Measurements from ENCODE around the gene ADCY3. TPM values are rescaled to one million over a fixed set of nuclear protein-coding genes. Genes with fewer than 3 reads are reported as not detected.

Gene ADCY3
- total RNA-seq, 1 experiment from 2014 or later: 71.1 TPM

DNA sequence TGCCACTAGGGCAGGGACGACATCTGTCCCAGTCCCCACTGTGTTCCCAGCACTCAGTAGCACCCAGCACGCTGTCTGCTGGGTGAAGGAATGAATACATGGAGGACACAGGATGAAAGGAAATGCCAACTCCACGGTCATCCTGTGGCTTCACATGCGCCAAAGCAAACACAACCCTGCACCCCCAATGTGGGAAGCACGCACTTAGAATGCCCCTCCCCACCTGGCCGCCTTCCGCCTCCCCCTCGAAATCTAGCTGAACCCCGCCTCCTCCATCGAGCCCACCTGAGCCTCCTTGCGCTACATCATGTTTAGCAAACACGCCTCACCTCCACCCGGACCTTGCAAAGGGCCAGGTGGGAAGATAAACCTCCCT lies 33.9 kb downstream of the ADCY3 start:
- H3K4me1 ChIP-seq (ENCODE audit: control insufficient read depth in 1 of 2, insufficient read depth in 2 of 2, low read length in 2 of 2): no peaks in the 10 kb centered on the region
- no peak overlapping the region for H2AFZ ChIP-seq (ENCODE audit: low read depth, low read length, poor library complexity, severe bottlenecking)
- H3K9me3 ChIP-seq (ENCODE audit: control insufficient read depth in 1 of 2, insufficient read depth in 1 of 2, low read depth in 1 of 2, low read length in 2 of 2): no peaks in the 10 kb centered on the region
- intact Hi-C loops (cut with micrococcal nuclease): no loop called here
- peaks cover 15% of the 10 kb centered on the region; the same call in 1 of the 2 replicates for H3K79me2 ChIP-seq (ENCODE audit: insufficient read depth, low read length)
- no peak overlapping the region for H3K27ac ChIP-seq (ENCODE audit: low read depth, low read length)
- no peak for ATAC-seq
- H3K27me3 ChIP-seq (ENCODE audit: insufficient read depth, low read length): no peaks in the 10 kb centered on the region
- no peak overlapping the region for H3K4me2 ChIP-seq (ENCODE audit: low read length)
- BruUV-seq (replicated peaks): no TSS peak
- no peak for DNase-seq (ENCODE audit: low read depth, low spot score)
- peaks cover 0 to 5% of the 10 kb centered on the region in 2 experiments; a peak in 1 of 4 replicates for H3K36me3 ChIP-seq (ENCODE audit: control insufficient read depth in 1 of 2, insufficient read depth in 2 of 2, low read length in 2 of 2)
- H4K20me1 ChIP-seq (ENCODE audit: insufficient read depth): no peaks in the 10 kb centered on the region
- H3K9me2 ChIP-seq (ENCODE audit: insufficient read depth): no peaks in the 10 kb centered on the region
- TF ChIP-seq ELF1 (IDR thresholded peaks at IDR 0.05; ENCODE audit: borderline replicate concordance, low read depth) (no peak), FOSL1 (IDR thresholded peaks at IDR 0.05; ENCODE audit: low read depth) (no peak), CEBPB (IDR thresholded peaks at IDR 0.05; ENCODE audit: low read depth) (no peak), JUND (IDR thresholded peaks at IDR 0.05) (no peak)
- TF ChIP-seq, protein P1, sequence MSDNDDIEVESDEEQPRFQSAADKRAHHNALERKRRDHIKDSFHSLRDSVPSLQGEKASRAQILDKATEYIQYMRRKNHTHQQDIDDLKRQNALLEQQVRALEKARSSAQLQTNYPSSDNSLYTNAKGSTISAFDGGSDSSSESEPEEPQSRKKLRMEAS (IDR thresholded peaks at IDR 0.05): no peak
- H3K9ac ChIP-seq (ENCODE audit: low read length): no peak overlapping the region
- no peak overlapping the region for H3K4me3 ChIP-seq (replicated peaks in 1 of 2; ENCODE audit: low read depth in 1 of 2, low read length in 2 of 2)
- RAD21 ChIA-PET (ENCODE audit: low non-redundant PET in 1 of 2, low total read pairs in 2 of 2, uncharacterized antibody in 2 of 2, unreplicated experiment in 2 of 2): no interaction called here
- CTCF ChIA-PET: no interaction called here
- POLR2A ChIA-PET: no interaction called here

DNA sequence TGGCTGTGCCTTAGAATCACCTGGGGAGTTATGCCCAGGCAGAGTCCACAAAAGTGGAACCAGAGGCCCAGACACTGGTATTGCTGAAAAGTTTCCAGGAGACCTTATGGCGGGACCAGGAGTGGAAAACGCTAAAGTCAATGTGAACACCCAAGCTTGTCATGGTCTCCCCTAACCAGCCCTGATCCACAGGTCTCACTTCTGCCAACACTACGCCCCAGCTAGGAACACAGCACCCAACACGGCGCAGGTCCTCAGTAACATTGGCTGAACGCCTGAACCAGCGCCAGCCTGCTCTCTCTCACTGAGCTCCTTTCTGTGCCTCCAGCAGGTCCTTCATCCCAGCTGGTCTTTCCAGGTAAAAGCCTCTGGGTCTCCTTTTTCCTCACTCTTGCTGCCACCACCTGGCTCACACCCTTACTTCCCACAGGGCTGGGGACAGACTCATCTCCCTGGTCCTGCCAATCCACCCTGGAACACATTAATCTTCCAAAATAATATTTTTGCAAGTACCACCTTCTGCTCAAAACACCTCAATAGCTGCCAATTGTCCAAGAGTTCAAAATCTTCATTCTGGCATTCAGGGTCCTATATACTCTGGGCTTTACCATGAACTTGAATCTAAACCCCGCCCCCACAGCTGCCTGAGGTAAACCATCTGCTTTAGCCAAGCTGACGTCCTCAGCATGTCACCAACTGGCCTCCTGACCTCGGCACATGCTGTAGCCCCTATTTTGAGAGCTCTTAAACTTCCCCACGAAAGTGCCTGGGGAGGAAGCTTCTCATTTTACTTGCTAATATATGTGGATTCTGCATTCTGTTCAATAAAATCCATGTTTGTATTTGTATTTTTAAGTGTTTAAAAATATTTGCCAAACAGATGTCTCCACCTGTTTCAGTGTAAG lies 34.6 kb downstream of the ADCY3 start:
- ChIA-PET RAD21 (ENCODE audit: low non-redundant PET in 1 of 2, low total read pairs in 2 of 2, uncharacterized antibody in 2 of 2, unreplicated experiment in 2 of 2) (no interaction called here), POLR2A (no interaction called here), CTCF (no interaction called here)
- TF ChIP-seq POLR2AphosphoS5 (IDR thresholded peaks at IDR 0.05; ENCODE audit: low read depth, low read length) (no peak), ELF1 (IDR thresholded peaks at IDR 0.05; ENCODE audit: borderline replicate concordance, low read depth) (no peak), SP1 (IDR thresholded peaks at IDR 0.05; ENCODE audit: low read depth) (no peak), TCF7L2 (IDR thresholded peaks at IDR 0.05; ENCODE audit: borderline replicate concordance, extremely low read depth, insufficient read depth, insufficient read length) (no peak), EZH2 (IDR thresholded peaks at IDR 0.05) (no peak), ZFX (IDR thresholded peaks at IDR 0.05) (no peak), SIN3A (IDR thresholded peaks at IDR 0.05; ENCODE audit: low read depth) (no peak), JUND (IDR thresholded peaks at IDR 0.05) (no peak), EZH2phosphoT487 (IDR thresholded peaks at IDR 0.05; ENCODE audit: borderline replicate concordance) (no peak)
- TF ChIP-seq, protein P1 (IDR thresholded peaks at IDR 0.05): no peak
- TF ChIP-seq, protein P2, sequence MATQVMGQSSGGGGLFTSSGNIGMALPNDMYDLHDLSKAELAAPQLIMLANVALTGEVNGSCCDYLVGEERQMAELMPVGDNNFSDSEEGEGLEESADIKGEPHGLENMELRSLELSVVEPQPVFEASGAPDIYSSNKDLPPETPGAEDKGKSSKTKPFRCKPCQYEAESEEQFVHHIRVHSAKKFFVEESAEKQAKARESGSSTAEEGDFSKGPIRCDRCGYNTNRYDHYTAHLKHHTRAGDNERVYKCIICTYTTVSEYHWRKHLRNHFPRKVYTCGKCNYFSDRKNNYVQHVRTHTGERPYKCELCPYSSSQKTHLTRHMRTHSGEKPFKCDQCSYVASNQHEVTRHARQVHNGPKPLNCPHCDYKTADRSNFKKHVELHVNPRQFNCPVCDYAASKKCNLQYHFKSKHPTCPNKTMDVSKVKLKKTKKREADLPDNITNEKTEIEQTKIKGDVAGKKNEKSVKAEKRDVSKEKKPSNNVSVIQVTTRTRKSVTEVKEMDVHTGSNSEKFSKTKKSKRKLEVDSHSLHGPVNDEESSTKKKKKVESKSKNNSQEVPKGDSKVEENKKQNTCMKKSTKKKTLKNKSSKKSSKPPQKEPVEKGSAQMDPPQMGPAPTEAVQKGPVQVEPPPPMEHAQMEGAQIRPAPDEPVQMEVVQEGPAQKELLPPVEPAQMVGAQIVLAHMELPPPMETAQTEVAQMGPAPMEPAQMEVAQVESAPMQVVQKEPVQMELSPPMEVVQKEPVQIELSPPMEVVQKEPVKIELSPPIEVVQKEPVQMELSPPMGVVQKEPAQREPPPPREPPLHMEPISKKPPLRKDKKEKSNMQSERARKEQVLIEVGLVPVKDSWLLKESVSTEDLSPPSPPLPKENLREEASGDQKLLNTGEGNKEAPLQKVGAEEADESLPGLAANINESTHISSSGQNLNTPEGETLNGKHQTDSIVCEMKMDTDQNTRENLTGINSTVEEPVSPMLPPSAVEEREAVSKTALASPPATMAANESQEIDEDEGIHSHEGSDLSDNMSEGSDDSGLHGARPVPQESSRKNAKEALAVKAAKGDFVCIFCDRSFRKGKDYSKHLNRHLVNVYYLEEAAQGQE (IDR thresholded peaks at IDR 0.05; ENCODE audit: low read depth): no peak

More for the DNA sequence above, 34.6 kb downstream of the ADCY3 start:
- Histone ChIP-seq H3K27ac (ENCODE audit: low read depth, low read length) (no peak overlapping the region), H3K4me2 (ENCODE audit: low read length) (no peak overlapping the region), H3K9me2 (ENCODE audit: insufficient read depth) (no peaks in the 10 kb centered on the region), H3K9me3 (ENCODE audit: control insufficient read depth in 1 of 2, insufficient read depth in 1 of 2, low read depth in 1 of 2, low read length in 2 of 2) (no peaks in the 10 kb centered on the region), H3K4me1 (ENCODE audit: control insufficient read depth in 1 of 2, insufficient read depth in 2 of 2, low read length in 2 of 2) (no peaks in the 10 kb centered on the region), H2AFZ (ENCODE audit: low read depth, low read length, poor library complexity, severe bottlenecking) (no peak overlapping the region), H3K79me2 (ENCODE audit: insufficient read depth, low read length) (peaks cover 18% of the 10 kb centered on the region; the same call in 1 of the 2 replicates), H3K9ac (ENCODE audit: low read length) (no peak overlapping the region), H4K20me1 (ENCODE audit: insufficient read depth) (no peaks in the 10 kb centered on the region), H3K4me3 (replicated peaks in 1 of 2; ENCODE audit: low read depth in 1 of 2, low read length in 2 of 2) (no peak overlapping the region), H3K27me3 (ENCODE audit: insufficient read depth, low read length) (no peaks in the 10 kb centered on the region), H3K36me3 (ENCODE audit: control insufficient read depth in 1 of 2, insufficient read depth in 2 of 2, low read length in 2 of 2) (peaks cover 0 to 5% of the 10 kb centered on the region in 2 experiments; a peak in 1 of 4 replicates)
- no TSS peak for BruUV-seq (replicated peaks)
- no peak for ATAC-seq
- DNase-seq (ENCODE audit: low read depth, low spot score): no peak
- intact Hi-C loops (cut with micrococcal nuclease): no loop called here

Measured in HCT116 (cell line).